H9 (cell line): ENCODE results near the gene CRAT. TPM values are rescaled to one million over a fixed set of nuclear protein-coding genes. Genes with fewer than 3 reads are reported as not detected.
A peak's percentile ranks its signal among the peaks of the same experiment; 100 is the strongest.

Source experiments
- DNase-seq: peaks from one replicate; pipeline ENCODE4 v3.0.0-alpha.2; 2017
- H2AFZ ChIP-seq: one replicate; pipeline ENCODE4 v1.6.1; 2013; ENCODE audit warnings: mild to moderate bottlenecking, low read length, control low read depth, moderate library complexity
- H2AK5ac ChIP-seq: 2 replicates; pipeline ENCODE4 v1.6.1; 2013; ENCODE audit warnings: low read length, control low read depth, mixed read lengths; ENCODE audit not compliant: insufficient read length
- H2BK120ac ChIP-seq: one replicate; pipeline ENCODE4 v1.6.1; 2013; ENCODE audit warnings: low read depth, mild to moderate bottlenecking, low read length, control low read depth, inconsistent platforms; ENCODE audit not compliant: poor library complexity, severe bottlenecking
- H2BK12ac ChIP-seq: 2 replicates; pipeline ENCODE4 v1.6.1; 2013; ENCODE audit warnings: low read length, control low read depth, mixed read lengths, low read depth; ENCODE audit not compliant: insufficient read length
- H2BK15ac ChIP-seq: 2 replicates; pipeline ENCODE4 v1.6.1; 2013; ENCODE audit warnings: low read depth, low read length, control low read depth
- H2BK20ac ChIP-seq: one replicate; pipeline ENCODE4 v1.6.1; 2013; ENCODE audit warnings: low read depth, mild to moderate bottlenecking, low read length, control low read depth, inconsistent platforms; ENCODE audit not compliant: poor library complexity, severe bottlenecking
- H2BK5ac ChIP-seq: 2 replicates; pipeline ENCODE4 v1.6.1; 2013; ENCODE audit warnings: low read length, control low read depth, mixed read lengths; ENCODE audit not compliant: insufficient read length
- H3K14ac ChIP-seq: 2 replicates; pipeline ENCODE4 v1.6.1; 2013; ENCODE audit warnings: low read length, control low read depth; ENCODE audit not compliant: insufficient read depth
- H3K18ac ChIP-seq: 2 replicates; pipeline ENCODE4 v1.6.1; 2013; ENCODE audit warnings: low read depth, mild to moderate bottlenecking, mixed read lengths, low read length, control low read depth; ENCODE audit not compliant: insufficient read length
- H3K23ac ChIP-seq: 2 replicates; pipeline ENCODE4 v1.6.1; 2013; ENCODE audit warnings: low read length, control low read depth, mixed read lengths, low read depth; ENCODE audit not compliant: insufficient read length
- H3K23me2 ChIP-seq: 2 replicates; pipeline ENCODE4 v1.6.1; 2013; ENCODE audit warnings: low read depth, mild to moderate bottlenecking, mixed read lengths, low read length, control low read depth; ENCODE audit not compliant: insufficient read length, poor library complexity, severe bottlenecking
- H3K27ac ChIP-seq: 2 replicates; pipeline ENCODE4 v1.5.1; 2013; ENCODE audit warnings: low read length, control low read depth, mixed read lengths, low read depth; ENCODE audit not compliant: insufficient read length
- H3K27me3 ChIP-seq: 2 replicates; pipeline ENCODE4 v1.6.1; 2013; ENCODE audit warnings: low read length, control low read depth, inconsistent platforms; ENCODE audit not compliant: insufficient read depth
- H3K4ac ChIP-seq: 2 replicates; pipeline ENCODE4 v1.6.1; 2013; ENCODE audit warnings: low read depth, mild to moderate bottlenecking, control low read depth, inconsistent platforms, low read length, moderate library complexity
- H3K4me1 ChIP-seq: 2 replicates; pipeline ENCODE4 v1.6.1; 2013; ENCODE audit warnings: low read length, control low read depth, inconsistent platforms; ENCODE audit not compliant: insufficient read depth
- H3K4me2 ChIP-seq: 2 replicates; pipeline ENCODE4 v1.6.1; 2013; ENCODE audit warnings: low read length, control low read depth, mixed read lengths; ENCODE audit not compliant: insufficient read length, insufficient read depth
- H3K56ac ChIP-seq: 2 replicates; pipeline ENCODE4 v1.6.1; 2013; ENCODE audit warnings: low read depth, mild to moderate bottlenecking, mixed read lengths, low read length, control low read depth; ENCODE audit not compliant: insufficient read length
- H3K79me1 ChIP-seq: 2 replicates; pipeline ENCODE4 v1.6.1; 2013; ENCODE audit warnings: low read depth, mild to moderate bottlenecking, moderate library complexity, low read length, control low read depth, inconsistent platforms; ENCODE audit not compliant: insufficient read depth, poor library complexity, severe bottlenecking
- H3K79me2 ChIP-seq: 2 replicates; pipeline ENCODE4 v1.6.1; 2013; ENCODE audit warnings: low read length, control low read depth, inconsistent platforms; ENCODE audit not compliant: insufficient read depth
- H3K9ac ChIP-seq: 2 replicates; pipeline ENCODE4 v1.6.1; 2013; ENCODE audit warnings: low read length, control low read depth, mixed read lengths; ENCODE audit not compliant: insufficient read length; ENCODE audit errors: extremely low read depth
- H3K9me3 ChIP-seq: one replicate; pipeline ENCODE4 v1.6.1; 2013; ENCODE audit warnings: low read depth, low read length, inconsistent platforms; ENCODE audit not compliant: control insufficient read depth
- H3T11ph ChIP-seq: one replicate; pipeline ENCODE4 v1.6.1; 2013; ENCODE audit warnings: mild to moderate bottlenecking, low read length, control low read depth, inconsistent platforms
- H4K20me1 ChIP-seq: one replicate; pipeline ENCODE4 v1.6.1; 2013; ENCODE audit not compliant: control insufficient read depth, insufficient read length, insufficient read depth
- H4K5ac ChIP-seq: 2 replicates; pipeline ENCODE4 v1.6.1; 2013; ENCODE audit warnings: low read depth, mild to moderate bottlenecking, mixed read lengths, low read length, control low read depth; ENCODE audit not compliant: insufficient read length
- H4K8ac ChIP-seq: replicated peaks from 2 replicates; pipeline ENCODE4 v1.6.1; 2013; ENCODE audit warnings: low read length, control low read depth, mixed read lengths, low read depth; ENCODE audit not compliant: insufficient read length
- H4K91ac ChIP-seq: 2 replicates; pipeline ENCODE4 v1.6.1; 2013; ENCODE audit warnings: low read depth, mild to moderate bottlenecking, moderate library complexity, mixed read lengths, low read length, control low read depth; ENCODE audit not compliant: insufficient read length
- H3K27ac Mint-ChIP-seq, 3 experiments: 2 replicates in 2 of 3; 3 replicates in 1 of 3; pipeline ENCODE4 v1.8.0; 2020 to 2021; ENCODE audit warnings: mixed read lengths in 3 of 3, mild to moderate bottlenecking in 1 of 3, moderate library complexity in 1 of 3
- H3K27me3 Mint-ChIP-seq: 2 replicates; pipeline ENCODE4 v1.8.0; 2021; ENCODE audit warnings: low read depth, mild to moderate bottlenecking, moderate library complexity, mixed read lengths
- H3K36me3 Mint-ChIP-seq, 3 experiments: 2 replicates in 2 of 3; 3 replicates in 1 of 3; pipeline ENCODE4 v1.8.0; 2020 to 2021; ENCODE audit warnings: low read depth in 3 of 3, mixed read lengths in 3 of 3; ENCODE audit not compliant: insufficient read depth in 1 of 3
- H3K4me1 Mint-ChIP-seq, 2 experiments: 2 replicates each; pipeline ENCODE4 v1.8.0; 2020; ENCODE audit warnings: mixed read lengths in 2 of 2
- H3K4me3 Mint-ChIP-seq, 2 experiments: 2 replicates in 1 of 2; 3 replicates in 1 of 2; pipeline ENCODE4 v1.8.0; 2020 to 2021; ENCODE audit warnings: mild to moderate bottlenecking in 2 of 2, mixed read lengths in 2 of 2, moderate library complexity in 1 of 2
- H3K9me3 Mint-ChIP-seq, 2 experiments: 2 replicates in 1 of 2; 3 replicates in 1 of 2; pipeline ENCODE4 v1.8.0; 2020; ENCODE audit warnings: mild to moderate bottlenecking in 2 of 2, mixed read lengths in 2 of 2, moderate library complexity in 1 of 2
- WGBS: extraction: QIAGEN DNeasy Blood & Tissue Kit; methylation state at CpG from one replicate; pipeline ENCODE4 v1.1.7; 2013; ENCODE audit warnings: missing lambda C conversion rate, low lambda C conversion rate, mixed read lengths; ENCODE audit not compliant: insufficient read length; ENCODE audit errors: extremely low coverage; 5-methylcytosine and 5-hydroxymethylcytosine counted together
- total RNA-seq: library from RNA; stranded (reverse); gene quantifications from 2 replicates; pipeline ENCODE4 v1.2.1, GENCODE V29; 2021
- TF ChIP-seq, protein P1 (sequence below): fragments of 200-600 bp; sonication (generic); conservative IDR thresholded peaks from 3 replicates; pipeline ENCODE4 v1.8.0; 2021; ENCODE audit warnings: antibody characterized with exemption, mild to moderate bottlenecking

Gene CRAT
- total RNA-seq, 1 experiment from 2014 or later = 15.0 TPM

DNA sequence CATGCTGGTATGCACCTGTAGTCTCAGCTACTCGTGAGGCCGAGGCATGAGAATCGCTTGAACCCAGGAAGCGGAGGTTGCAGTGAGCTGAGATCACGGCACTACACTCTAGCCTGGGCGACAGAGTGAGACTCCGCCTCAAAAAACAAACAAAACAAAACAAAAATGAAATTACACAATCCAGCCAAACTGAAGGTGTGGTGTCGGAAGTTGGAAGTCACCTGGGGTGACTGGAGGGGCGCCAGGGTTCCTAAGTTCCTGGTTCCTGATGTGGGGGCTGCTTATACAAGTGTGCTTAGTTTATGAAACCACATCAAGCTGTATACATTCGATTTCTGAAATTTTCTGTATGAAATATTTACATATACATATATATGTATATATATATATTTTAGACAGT, 33.4 kb downstream of the CRAT start:
- H3K27ac Mint-ChIP-seq = peak overlapping the region in 1 of 3 experiments; percentile 32; a peak in 1 of 7 replicates
- peaks cover 2% of the 10 kb centered on the region for H3K79me1 ChIP-seq
- H3T11ph ChIP-seq = no peak overlapping the region
- H3K4me2 ChIP-seq = no peak overlapping the region
- H4K20me1 ChIP-seq = no peaks in the 10 kb centered on the region
- no peak overlapping the region for H2BK15ac ChIP-seq
- H2AK5ac ChIP-seq = no peak overlapping the region
- no peaks in the 10 kb centered on the region; the same call in 1 of the 2 replicates for H3K4me1 ChIP-seq
- H3K4me3 Mint-ChIP-seq = no peak overlapping the region
- H3K27ac ChIP-seq = no peak overlapping the region
- TF ChIP-seq, protein P1, sequence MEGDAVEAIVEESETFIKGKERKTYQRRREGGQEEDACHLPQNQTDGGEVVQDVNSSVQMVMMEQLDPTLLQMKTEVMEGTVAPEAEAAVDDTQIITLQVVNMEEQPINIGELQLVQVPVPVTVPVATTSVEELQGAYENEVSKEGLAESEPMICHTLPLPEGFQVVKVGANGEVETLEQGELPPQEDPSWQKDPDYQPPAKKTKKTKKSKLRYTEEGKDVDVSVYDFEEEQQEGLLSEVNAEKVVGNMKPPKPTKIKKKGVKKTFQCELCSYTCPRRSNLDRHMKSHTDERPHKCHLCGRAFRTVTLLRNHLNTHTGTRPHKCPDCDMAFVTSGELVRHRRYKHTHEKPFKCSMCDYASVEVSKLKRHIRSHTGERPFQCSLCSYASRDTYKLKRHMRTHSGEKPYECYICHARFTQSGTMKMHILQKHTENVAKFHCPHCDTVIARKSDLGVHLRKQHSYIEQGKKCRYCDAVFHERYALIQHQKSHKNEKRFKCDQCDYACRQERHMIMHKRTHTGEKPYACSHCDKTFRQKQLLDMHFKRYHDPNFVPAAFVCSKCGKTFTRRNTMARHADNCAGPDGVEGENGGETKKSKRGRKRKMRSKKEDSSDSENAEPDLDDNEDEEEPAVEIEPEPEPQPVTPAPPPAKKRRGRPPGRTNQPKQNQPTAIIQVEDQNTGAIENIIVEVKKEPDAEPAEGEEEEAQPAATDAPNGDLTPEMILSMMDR = no peak
- no peak overlapping the region for H2BK120ac ChIP-seq
- H2BK20ac ChIP-seq = no peak overlapping the region
- peaks cover 12% of the 10 kb centered on the region for H3K23me2 ChIP-seq
- WGBS = no CpG with 5 or more reads among the region's 10 CpGs
- H3K9me3 ChIP-seq = no peaks in the 10 kb centered on the region
- H4K91ac ChIP-seq = no peak overlapping the region
- no peak overlapping the region for H3K56ac ChIP-seq
- no peak overlapping the region for H3K18ac ChIP-seq
- H2BK5ac ChIP-seq = no peak overlapping the region
- no peak overlapping the region for H2BK12ac ChIP-seq
- peaks cover 6% of the 10 kb centered on the region; the same call in 1 of the 2 replicates for H3K79me2 ChIP-seq
- no peak overlapping the region for H3K9ac ChIP-seq
- H3K14ac ChIP-seq = no peak overlapping the region
- H3K4ac ChIP-seq = no peak overlapping the region
- peaks cover 4 to 22% of the 10 kb centered on the region in 2 experiments for H3K4me1 Mint-ChIP-seq
- no peak for DNase-seq
- no peak overlapping the region for H4K5ac ChIP-seq
- H3K23ac ChIP-seq = no peak overlapping the region
- no peak overlapping the region for H4K8ac ChIP-seq
- no peaks in the 10 kb centered on the region; a peak in 1 of 7 replicates for H3K36me3 Mint-ChIP-seq
- no peak overlapping the region for H2AFZ ChIP-seq
- peaks cover 3% of the 10 kb centered on the region; the same call in 1 of the 2 replicates for H3K27me3 Mint-ChIP-seq
- no peaks in the 10 kb centered on the region for H3K27me3 ChIP-seq
- H3K9me3 Mint-ChIP-seq = no peaks in the 10 kb centered on the region
